MM.1S (cell line): ENCODE measurements around the gene SUPT3H.

Source experiments
- EZH2 ChIP-seq: fragments of 300-600 bp; sonication (generic); optimal IDR thresholded peaks from 2 replicates; pipeline ENCODE3; 2017; ENCODE audit warnings: low read depth, mild to moderate bottlenecking, antibody characterized with exemption, low read length, mixed read lengths
- EZH2phosphoT487 ChIP-seq: fragments of 300-600 bp; sonication (generic); IDR thresholded peaks from 2 replicates; pipeline ENCODE4 v1.6.1; 2018; ENCODE audit warnings: antibody characterized with exemption, low read length
- TF ChIP-seq, protein P1 (sequence below): fragments of 300-600 bp; sonication (generic); IDR thresholded peaks from 2 replicates; pipeline ENCODE4 v1.5.1; 2016; ENCODE audit warnings: antibody characterized with exemption, low read length, mixed read lengths

DNA sequence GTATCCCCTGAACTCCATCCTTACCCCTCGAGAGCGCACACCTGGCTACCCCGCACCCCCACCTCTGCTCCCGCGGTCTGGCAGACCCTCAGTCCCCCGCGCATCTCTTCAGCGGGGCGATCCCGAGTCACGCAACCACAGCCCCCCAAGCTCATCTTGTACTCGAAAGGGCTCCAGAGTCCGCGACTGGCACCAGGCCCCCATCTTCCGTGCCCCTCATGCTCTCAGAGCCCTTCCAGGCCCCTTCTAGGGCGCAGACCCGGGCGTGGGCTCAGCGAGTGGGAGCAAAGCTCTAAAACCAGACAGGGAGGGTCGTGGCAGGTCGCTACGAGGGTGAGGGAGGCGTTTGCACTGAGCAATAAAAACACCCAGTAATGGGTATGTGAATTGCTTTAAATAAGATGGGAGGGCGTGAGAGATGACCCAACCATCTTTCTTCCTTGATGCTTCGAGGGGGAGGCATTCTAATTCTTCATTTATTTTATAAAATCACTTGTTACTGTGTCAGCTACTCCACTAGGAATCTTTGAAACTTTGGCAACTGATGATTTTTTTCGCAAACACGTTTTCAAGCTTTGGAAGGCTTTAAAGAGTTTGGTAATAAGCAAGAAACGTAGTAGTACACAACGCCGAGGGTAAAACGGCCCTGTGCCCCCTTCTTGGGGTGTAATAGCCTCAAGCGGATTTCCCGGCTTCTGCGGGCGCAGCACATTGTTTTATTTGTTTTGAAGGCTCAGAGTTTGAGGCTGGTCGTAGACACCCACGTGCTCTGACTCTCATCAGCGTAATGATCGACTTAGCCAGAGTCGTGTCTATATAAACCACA, 42.6 kb upstream of the SUPT3H start:
- TF ChIP-seq EZH2 = no peak
- TF ChIP-seq, protein P1, sequence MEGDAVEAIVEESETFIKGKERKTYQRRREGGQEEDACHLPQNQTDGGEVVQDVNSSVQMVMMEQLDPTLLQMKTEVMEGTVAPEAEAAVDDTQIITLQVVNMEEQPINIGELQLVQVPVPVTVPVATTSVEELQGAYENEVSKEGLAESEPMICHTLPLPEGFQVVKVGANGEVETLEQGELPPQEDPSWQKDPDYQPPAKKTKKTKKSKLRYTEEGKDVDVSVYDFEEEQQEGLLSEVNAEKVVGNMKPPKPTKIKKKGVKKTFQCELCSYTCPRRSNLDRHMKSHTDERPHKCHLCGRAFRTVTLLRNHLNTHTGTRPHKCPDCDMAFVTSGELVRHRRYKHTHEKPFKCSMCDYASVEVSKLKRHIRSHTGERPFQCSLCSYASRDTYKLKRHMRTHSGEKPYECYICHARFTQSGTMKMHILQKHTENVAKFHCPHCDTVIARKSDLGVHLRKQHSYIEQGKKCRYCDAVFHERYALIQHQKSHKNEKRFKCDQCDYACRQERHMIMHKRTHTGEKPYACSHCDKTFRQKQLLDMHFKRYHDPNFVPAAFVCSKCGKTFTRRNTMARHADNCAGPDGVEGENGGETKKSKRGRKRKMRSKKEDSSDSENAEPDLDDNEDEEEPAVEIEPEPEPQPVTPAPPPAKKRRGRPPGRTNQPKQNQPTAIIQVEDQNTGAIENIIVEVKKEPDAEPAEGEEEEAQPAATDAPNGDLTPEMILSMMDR = no peak
- no peak for TF ChIP-seq EZH2phosphoT487
